Measurements from ENCODE around the gene SMIM20.

SMIM20 gene

GRCh38 chr4:25889589-25890503 is 24.2 kb upstream of the SMIM20 start:
- Histone ChIP-seq H3K4me3 (ENCODE audit: insufficient read depth, low read depth, low read length, poor library complexity, severe bottlenecking) (no peak overlapping the region), H3K4me1 (ENCODE audit: control insufficient read depth, insufficient read depth, low read length, poor library complexity, severe bottlenecking) (no peaks in the 10 kb centered on the region), H3K27me3 (replicated peaks; ENCODE audit: control insufficient read depth, insufficient read depth, low read length, poor library complexity, severe bottlenecking) (no peaks in the 10 kb centered on the region), H3K9me3 (ENCODE audit: control insufficient read depth, low read length) (no peaks in the 10 kb centered on the region), H3K36me3 (ENCODE audit: control insufficient read depth, insufficient read depth, low read length) (no peaks in the 10 kb centered on the region), H3K27ac (ENCODE audit: insufficient read depth, low read length, poor library complexity, severe bottlenecking) (no peak overlapping the region)
- DNase-seq, result no peak

GRCh38 chr4:25890571-25891485 is 23.2 kb upstream of the SMIM20 start:
- no peaks in the 10 kb centered on the region for H3K4me1 ChIP-seq (ENCODE audit: control insufficient read depth, insufficient read depth, low read length, poor library complexity, severe bottlenecking)
- no peak overlapping the region for H3K27ac ChIP-seq (ENCODE audit: insufficient read depth, low read length, poor library complexity, severe bottlenecking)
- H3K27me3 ChIP-seq (replicated peaks; ENCODE audit: control insufficient read depth, insufficient read depth, low read length, poor library complexity, severe bottlenecking), result no peaks in the 10 kb centered on the region
- no peaks in the 10 kb centered on the region for H3K36me3 ChIP-seq (ENCODE audit: control insufficient read depth, insufficient read depth, low read length)
- H3K4me3 ChIP-seq (ENCODE audit: insufficient read depth, low read depth, low read length, poor library complexity, severe bottlenecking), result no peak overlapping the region
- DNase-seq, result no peak
- H3K9me3 ChIP-seq (ENCODE audit: control insufficient read depth, low read length), result no peaks in the 10 kb centered on the region

- Histone ChIP-seq H3K4me1 (ENCODE audit: control insufficient read depth, insufficient read depth, low read length, poor library complexity, severe bottlenecking) (no peaks in the 10 kb centered on the region), H3K9me3 (ENCODE audit: control insufficient read depth, low read length) (no peaks in the 10 kb centered on the region), H3K27me3 (replicated peaks; ENCODE audit: control insufficient read depth, insufficient read depth, low read length, poor library complexity, severe bottlenecking) (no peaks in the 10 kb centered on the region), H3K4me3 (ENCODE audit: insufficient read depth, low read depth, low read length, poor library complexity, severe bottlenecking) (no peak overlapping the region), H3K27ac (ENCODE audit: insufficient read depth, low read length, poor library complexity, severe bottlenecking) (no peak overlapping the region), H3K36me3 (ENCODE audit: control insufficient read depth, insufficient read depth, low read length) (no peaks in the 10 kb centered on the region)
- DNase-seq, result no peak
These were observed 21.2 kb upstream of the SMIM20 start for GRCh38 chr4:25892796-25893195.

- no peak for DNase-seq
- Histone ChIP-seq H3K4me3 (ENCODE audit: insufficient read depth, low read depth, low read length, poor library complexity, severe bottlenecking) (no peak overlapping the region), H3K4me1 (ENCODE audit: control insufficient read depth, insufficient read depth, low read length, poor library complexity, severe bottlenecking) (no peaks in the 10 kb centered on the region), H3K27ac (ENCODE audit: insufficient read depth, low read length, poor library complexity, severe bottlenecking) (no peak overlapping the region), H3K27me3 (replicated peaks; ENCODE audit: control insufficient read depth, insufficient read depth, low read length, poor library complexity, severe bottlenecking) (no peaks in the 10 kb centered on the region), H3K36me3 (ENCODE audit: control insufficient read depth, insufficient read depth, low read length) (no peaks in the 10 kb centered on the region), H3K9me3 (ENCODE audit: control insufficient read depth, low read length) (no peaks in the 10 kb centered on the region)
These were observed 17.1 kb upstream of the SMIM20 start for GRCh38 chr4:25896776-25897539.

- H3K27me3 ChIP-seq (replicated peaks; ENCODE audit: control insufficient read depth, insufficient read depth, low read length, poor library complexity, severe bottlenecking), result no peaks in the 10 kb centered on the region
- DNase-seq, result no peak
- no peaks in the 10 kb centered on the region for H3K36me3 ChIP-seq (ENCODE audit: control insufficient read depth, insufficient read depth, low read length)
- H3K4me3 ChIP-seq (ENCODE audit: insufficient read depth, low read depth, low read length, poor library complexity, severe bottlenecking), result no peak overlapping the region
- H3K9me3 ChIP-seq (ENCODE audit: control insufficient read depth, low read length), result no peaks in the 10 kb centered on the region
- no peaks in the 10 kb centered on the region for H3K4me1 ChIP-seq (ENCODE audit: control insufficient read depth, insufficient read depth, low read length, poor library complexity, severe bottlenecking)
- H3K27ac ChIP-seq (ENCODE audit: insufficient read depth, low read length, poor library complexity, severe bottlenecking), result no peak overlapping the region
These were observed 13.7 kb upstream of the SMIM20 start for GRCh38 chr4:25900310-25900709.

GRCh38 chr4:25901030-25901430 is 13.0 kb upstream of the SMIM20 start:
- no peak overlapping the region for H3K4me3 ChIP-seq (ENCODE audit: insufficient read depth, low read depth, low read length, poor library complexity, severe bottlenecking)
- no peaks in the 10 kb centered on the region for H3K36me3 ChIP-seq (ENCODE audit: control insufficient read depth, insufficient read depth, low read length)
- no peaks in the 10 kb centered on the region for H3K9me3 ChIP-seq (ENCODE audit: control insufficient read depth, low read length)
- no peaks in the 10 kb centered on the region for H3K27me3 ChIP-seq (replicated peaks; ENCODE audit: control insufficient read depth, insufficient read depth, low read length, poor library complexity, severe bottlenecking)
- DNase-seq, result no peak
- H3K27ac ChIP-seq (ENCODE audit: insufficient read depth, low read length, poor library complexity, severe bottlenecking), result no peak overlapping the region
- H3K4me1 ChIP-seq (ENCODE audit: control insufficient read depth, insufficient read depth, low read length, poor library complexity, severe bottlenecking), result no peaks in the 10 kb centered on the region

GRCh38 chr4:25903900-25904747 is 9.9 kb upstream of the SMIM20 start:
- Histone ChIP-seq H3K9me3 (ENCODE audit: control insufficient read depth, low read length) (no peaks in the 10 kb centered on the region), H3K4me3 (ENCODE audit: insufficient read depth, low read depth, low read length, poor library complexity, severe bottlenecking) (no peak overlapping the region), H3K36me3 (ENCODE audit: control insufficient read depth, insufficient read depth, low read length) (no peaks in the 10 kb centered on the region), H3K4me1 (ENCODE audit: control insufficient read depth, insufficient read depth, low read length, poor library complexity, severe bottlenecking) (no peaks in the 10 kb centered on the region), H3K27me3 (replicated peaks; ENCODE audit: control insufficient read depth, insufficient read depth, low read length, poor library complexity, severe bottlenecking) (no peaks in the 10 kb centered on the region), H3K27ac (ENCODE audit: insufficient read depth, low read length, poor library complexity, severe bottlenecking) (no peak overlapping the region)
- DNase-seq, result no peak

- DNase-seq, result no peak
- H3K27ac ChIP-seq (ENCODE audit: insufficient read depth, low read length, poor library complexity, severe bottlenecking), result no peak overlapping the region
- H3K9me3 ChIP-seq (ENCODE audit: control insufficient read depth, low read length), result no peaks in the 10 kb centered on the region
- no peaks in the 10 kb centered on the region for H3K36me3 ChIP-seq (ENCODE audit: control insufficient read depth, insufficient read depth, low read length)
- H3K4me1 ChIP-seq (ENCODE audit: control insufficient read depth, insufficient read depth, low read length, poor library complexity, severe bottlenecking), result no peaks in the 10 kb centered on the region
- H3K27me3 ChIP-seq (replicated peaks; ENCODE audit: control insufficient read depth, insufficient read depth, low read length, poor library complexity, severe bottlenecking), result no peaks in the 10 kb centered on the region
- H3K4me3 ChIP-seq (ENCODE audit: insufficient read depth, low read depth, low read length, poor library complexity, severe bottlenecking), result no peak overlapping the region
These were observed 9.3 kb upstream of the SMIM20 start for GRCh38 chr4:25904748-25905082.

GRCh38 chr4:25905371-25905770 is 8.6 kb upstream of the SMIM20 start:
- H3K4me1 ChIP-seq (ENCODE audit: control insufficient read depth, insufficient read depth, low read length, poor library complexity, severe bottlenecking), result no peaks in the 10 kb centered on the region
- H3K4me3 ChIP-seq (ENCODE audit: insufficient read depth, low read depth, low read length, poor library complexity, severe bottlenecking), result no peak overlapping the region
- H3K9me3 ChIP-seq (ENCODE audit: control insufficient read depth, low read length), result no peaks in the 10 kb centered on the region
- no peaks in the 10 kb centered on the region for H3K36me3 ChIP-seq (ENCODE audit: control insufficient read depth, insufficient read depth, low read length)
- no peak for DNase-seq
- no peak overlapping the region for H3K27ac ChIP-seq (ENCODE audit: insufficient read depth, low read length, poor library complexity, severe bottlenecking)
- H3K27me3 ChIP-seq (replicated peaks; ENCODE audit: control insufficient read depth, insufficient read depth, low read length, poor library complexity, severe bottlenecking), result no peaks in the 10 kb centered on the region
